Mucosa of rectum (tissue), 2 donors: Measurements from ENCODE around the gene NSUN5.
"Not testable (repeated sequence)": the region's sequence is repeated elsewhere in the genome, so short reads cannot be mapped to it uniquely, and the experiment has no call there.

ENCODE experiments used
- H3K27ac ChIP-seq, 2 donors: one replicate each; pipeline ENCODE4 v1.7.0; 2013; ENCODE audit warnings: inconsistent platforms in 2 of 2, low read depth in 2 of 2, low read length in 2 of 2
- H3K27me3 ChIP-seq, 2 donors: one replicate each; pipeline ENCODE4 v1.7.0; 2013; ENCODE audit warnings: low read length in 2 of 2; ENCODE audit not compliant: control insufficient read depth in 2 of 2, insufficient read depth in 2 of 2
- H3K36me3 ChIP-seq, 2 donors: one replicate each; pipeline ENCODE4 v1.7.0; 2013; ENCODE audit warnings: low read length in 2 of 2; ENCODE audit not compliant: control insufficient read depth in 2 of 2, insufficient read depth in 2 of 2
- H3K4me1 ChIP-seq, 2 donors: one replicate each; pipeline ENCODE4 v1.7.0; 2013; ENCODE audit warnings: low read length in 2 of 2, mild to moderate bottlenecking in 1 of 2; ENCODE audit not compliant: control insufficient read depth in 2 of 2, insufficient read depth in 2 of 2
- H3K4me3 ChIP-seq, 2 donors: one replicate each; pipeline ENCODE4 v1.7.0; 2013; ENCODE audit warnings: low read length in 2 of 2
- H3K9ac ChIP-seq, 2 donors: one replicate each; pipeline ENCODE4 v1.7.0; 2013; ENCODE audit warnings: low read length in 2 of 2, low read depth in 1 of 2, mild to moderate bottlenecking in 1 of 2
- H3K9me3 ChIP-seq, 2 donors: one replicate each; pipeline ENCODE4 v1.7.0; 2013; ENCODE audit warnings: low read length in 2 of 2; ENCODE audit not compliant: control insufficient read depth in 2 of 2
- donor health status: healthy.
- donor health status: Normal muscosa, but diverticular disease.

Gene NSUN5

GRCh38 chr7:73299812-73300211 is 8.8 kb downstream of the NSUN5 start:
- not testable (repeated sequence) for H3K4me3 ChIP-seq, H3K27ac ChIP-seq, H3K27me3 ChIP-seq, H3K4me1 ChIP-seq, H3K9me3 ChIP-seq, H3K9ac ChIP-seq
- peaks cover 9 to 12% of the 10 kb centered on the region in 2 donors for H3K36me3 ChIP-seq

- not testable (repeated sequence) for H3K4me1 ChIP-seq
These were observed 10.9 kb downstream of the NSUN5 start for GRCh38 chr7:73297706-73298105.

GRCh38 chr7:73297235-73297634 is 11.4 kb downstream of the NSUN5 start:
- H3K9me3 ChIP-seq, H3K9ac ChIP-seq, H3K36me3 ChIP-seq, H3K4me1 ChIP-seq, H3K27ac ChIP-seq, H3K27me3 ChIP-seq, H3K4me3 ChIP-seq: not testable (repeated sequence)

More at GRCh38 chr7:73297706-73298105, 10.9 kb downstream of the NSUN5 start:
- not testable (repeated sequence) for H3K9ac ChIP-seq, H3K27me3 ChIP-seq, H3K36me3 ChIP-seq, H3K4me3 ChIP-seq, H3K9me3 ChIP-seq, H3K27ac ChIP-seq

GRCh38 chr7:73277210-73277609 is 31.4 kb downstream of the NSUN5 start:
- H3K4me1 ChIP-seq, H3K27me3 ChIP-seq, H3K9me3 ChIP-seq, H3K27ac ChIP-seq, H3K4me3 ChIP-seq, H3K9ac ChIP-seq, H3K36me3 ChIP-seq: not testable (repeated sequence)

- H3K36me3 ChIP-seq, H3K9ac ChIP-seq, H3K27ac ChIP-seq, H3K27me3 ChIP-seq, H3K9me3 ChIP-seq, H3K4me1 ChIP-seq, H3K4me3 ChIP-seq: not testable (repeated sequence)
These were observed 40.8 kb downstream of the NSUN5 start for GRCh38 chr7:73267813-73268212.

- not testable (repeated sequence) for H3K9ac ChIP-seq, H3K9me3 ChIP-seq, H3K4me3 ChIP-seq, H3K36me3 ChIP-seq, H3K4me1 ChIP-seq, H3K27me3 ChIP-seq, H3K27ac ChIP-seq
These were observed 41.8 kb downstream of the NSUN5 start for GRCh38 chr7:73266719-73267368.

- H3K4me3 ChIP-seq, H3K9me3 ChIP-seq, H3K9ac ChIP-seq, H3K27me3 ChIP-seq, H3K27ac ChIP-seq, H3K4me1 ChIP-seq, H3K36me3 ChIP-seq: not testable (repeated sequence)
These were observed 46.2 kb downstream of the NSUN5 start for GRCh38 chr7:73262416-73262815.
